Osteoblast (primary cell): Measurements from ENCODE around the gene REEP6. TPM values are rescaled to one million over a fixed set of nuclear protein-coding genes. Genes with fewer than 3 reads are reported as not detected.

ENCODE experiments used
- DNase-seq: peaks from one replicate; pipeline ENCODE4 v3.0.0; 2011; ENCODE audit warnings: low spot score, mixed read lengths; ENCODE audit not compliant: insufficient read length; ENCODE audit errors: missing footprints
- H2AFZ ChIP-seq: 2 replicates; pipeline ENCODE4 v1.6.0; 2011; ENCODE audit warnings: mild to moderate bottlenecking, low read length
- H3K27ac ChIP-seq: 2 replicates; pipeline ENCODE4 v1.5.1; 2011; ENCODE audit warnings: mild to moderate bottlenecking, low read depth, low read length, moderate library complexity
- H3K27me3 ChIP-seq: 2 replicates; pipeline ENCODE4 v1.6.0; 2012; ENCODE audit warnings: mild to moderate bottlenecking, control low read depth, inconsistent platforms, low read length, moderate library complexity; ENCODE audit not compliant: insufficient read depth
- H3K36me3 ChIP-seq: 2 replicates; pipeline ENCODE4 v1.5.1; 2011; ENCODE audit warnings: mild to moderate bottlenecking, low read length, control low read depth, moderate library complexity; ENCODE audit not compliant: insufficient read depth
- H3K4me1 ChIP-seq: 2 replicates; pipeline ENCODE4 v1.5.1; 2011; ENCODE audit warnings: mild to moderate bottlenecking, low read length, control low read depth, moderate library complexity; ENCODE audit not compliant: insufficient read depth
- H3K4me2 ChIP-seq: 2 replicates; pipeline ENCODE4 v1.6.0; 2011; ENCODE audit warnings: mild to moderate bottlenecking, low read length; ENCODE audit not compliant: insufficient read depth
- H3K4me3 ChIP-seq: fragments of 200-600 bp; sonication (generic); 3 replicates; pipeline ENCODE4 v1.5.1; 2012; ENCODE audit warnings: mild to moderate bottlenecking, low read length, inconsistent platforms; ENCODE audit not compliant: insufficient read depth
- H3K79me2 ChIP-seq: 2 replicates; pipeline ENCODE4 v1.6.0; 2012; ENCODE audit warnings: mild to moderate bottlenecking, low read length, control low read depth, inconsistent platforms; ENCODE audit not compliant: insufficient read depth
- H3K9me3 ChIP-seq: 2 replicates; pipeline ENCODE4 v1.5.1; 2011; ENCODE audit warnings: low read depth, low read length, control low read depth
- H4K20me1 ChIP-seq: 2 replicates; pipeline ENCODE4 v1.6.0; 2012; ENCODE audit warnings: mild to moderate bottlenecking, low read length, control low read depth; ENCODE audit not compliant: insufficient read depth
- CTCF ChIP-seq: IDR thresholded peaks from 2 replicates; pipeline ENCODE4 v1.5.1; 2011; ENCODE audit warnings: mild to moderate bottlenecking, low read depth, low read length, moderate library complexity; ENCODE audit errors: extremely low read depth
- total RNA-seq: library from RNA; depleted of rRNA; stranded (reverse); fragments of >200 nt; gene quantifications from 2 replicates; pipeline ENCODE4 v1.2.3, GENCODE V29; 2012

REEP6 gene
- total RNA-seq, 1 donor = 1.8 TPM

- Histone ChIP-seq H3K4me3 (no peak overlapping the region), H3K27me3 (peaks cover 39% of the 10 kb centered on the region), H4K20me1 (peaks cover 19% of the 10 kb centered on the region), H2AFZ (no peak overlapping the region), H3K79me2 (no peaks in the 10 kb centered on the region), H3K9me3 (no peaks in the 10 kb centered on the region), H3K36me3 (no peaks in the 10 kb centered on the region), H3K4me1 (no peaks in the 10 kb centered on the region), H3K27ac (no peak overlapping the region), H3K4me2 (no peak overlapping the region)
- no peak for DNase-seq
- no peak for TF ChIP-seq CTCF
Measured at GRCh38 chr19:1457892-1458291, 33.1 kb upstream of the REEP6 start.

GRCh38 chr19:1459479-1459878, 31.5 kb upstream of the REEP6 start:
- Histone ChIP-seq H3K4me3 (no peak overlapping the region), H3K4me2 (no peak overlapping the region), H3K79me2 (no peaks in the 10 kb centered on the region), H2AFZ (no peak overlapping the region), H3K27me3 (peaks cover 25% of the 10 kb centered on the region), H3K27ac (no peak overlapping the region), H3K4me1 (no peaks in the 10 kb centered on the region), H4K20me1 (peaks cover 13% of the 10 kb centered on the region), H3K36me3 (no peaks in the 10 kb centered on the region), H3K9me3 (no peaks in the 10 kb centered on the region)
- TF ChIP-seq CTCF = no peak
- DNase-seq = no peak

- no peaks in the 10 kb centered on the region for H3K36me3 ChIP-seq
- TF ChIP-seq CTCF = no peak
- no peaks in the 10 kb centered on the region for H3K79me2 ChIP-seq
Measured at GRCh38 chr19:1460033-1460995, 30.7 kb upstream of the REEP6 start.

GRCh38 chr19:1461862-1462261, 29.1 kb upstream of the REEP6 start:
- no peak overlapping the region for H2AFZ ChIP-seq
- H3K4me3 ChIP-seq = no peak overlapping the region
- H3K4me2 ChIP-seq = no peak overlapping the region
- H3K27ac ChIP-seq = no peak overlapping the region
- H3K36me3 ChIP-seq = no peaks in the 10 kb centered on the region
- H3K4me1 ChIP-seq = no peaks in the 10 kb centered on the region
- no peak for TF ChIP-seq CTCF
- H3K9me3 ChIP-seq = no peaks in the 10 kb centered on the region
- no peak for DNase-seq
- H3K79me2 ChIP-seq = no peaks in the 10 kb centered on the region
- peaks cover 17% of the 10 kb centered on the region for H3K27me3 ChIP-seq
- H4K20me1 ChIP-seq = peaks cover 27% of the 10 kb centered on the region

More at GRCh38 chr19:1460033-1460995, 30.7 kb upstream of the REEP6 start:
- Histone ChIP-seq H3K9me3 (no peaks in the 10 kb centered on the region), H3K4me1 (no peaks in the 10 kb centered on the region), H3K4me2 (no peak overlapping the region), H2AFZ (no peak overlapping the region), H3K27ac (no peak overlapping the region), H4K20me1 (peaks cover 18% of the 10 kb centered on the region), H3K4me3 (no peak overlapping the region), H3K27me3 (peaks cover 21% of the 10 kb centered on the region)
- DNase-seq = no peak
